Nephron progenitor cell (in vitro differentiated cells): ENCODE results near the gene TRIP4.

ENCODE experiments used
- DNase-seq: peaks from one replicate; pipeline ENCODE4 v3.0.0; 2021
- H3K27ac Mint-ChIP-seq: 2 replicates; pipeline ENCODE4 v1.8.0; 2021; ENCODE audit warnings: mild to moderate bottlenecking, moderate library complexity, mixed read lengths
- H3K27me3 Mint-ChIP-seq: 2 replicates; pipeline ENCODE4 v1.8.0; 2021; ENCODE audit warnings: mild to moderate bottlenecking, low read depth, mixed read lengths; ENCODE audit not compliant: poor library complexity
- H3K36me3 Mint-ChIP-seq: 2 replicates; pipeline ENCODE4 v1.8.0; 2021; ENCODE audit warnings: low read depth, mixed read lengths
- H3K4me1 Mint-ChIP-seq: 2 replicates; pipeline ENCODE4 v1.8.0; 2021; ENCODE audit warnings: mixed read lengths
- H3K4me3 Mint-ChIP-seq: 2 replicates; pipeline ENCODE4 v1.8.0; 2021; ENCODE audit warnings: mild to moderate bottlenecking, moderate library complexity, mixed read lengths
- H3K9me3 Mint-ChIP-seq: 2 replicates; pipeline ENCODE4 v1.8.0; 2021; ENCODE audit warnings: mild to moderate bottlenecking, moderate library complexity, mixed read lengths
- TF ChIP-seq, protein P1 (sequence below): fragments of 200-600 bp; sonication (generic); IDR thresholded peaks from 2 replicates; pipeline ENCODE4 v1.5.0; 2021; ENCODE audit warnings: antibody characterized with exemption

Gene TRIP4

DNA sequence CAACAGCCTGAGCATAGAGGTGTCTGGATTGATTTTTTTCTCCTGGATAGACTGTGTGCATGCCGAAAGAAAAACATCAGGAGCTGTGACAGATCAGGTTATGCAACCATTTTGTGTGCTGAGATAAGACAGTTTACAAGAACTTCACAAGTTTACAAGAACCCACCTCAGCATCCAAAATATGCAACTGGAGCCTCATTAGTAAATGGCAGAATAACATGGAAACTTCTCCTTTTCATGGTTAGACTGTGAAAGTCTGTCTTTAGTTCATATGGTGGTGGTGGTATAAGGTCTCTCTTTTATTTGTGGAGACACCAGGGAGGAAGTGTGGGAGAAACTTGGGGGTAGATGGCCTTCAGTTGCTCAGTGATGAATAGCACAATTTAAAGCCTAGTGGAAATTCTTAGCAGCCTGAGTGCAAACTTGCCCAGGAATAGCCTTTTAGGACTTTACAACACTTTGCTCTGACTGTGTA lies 69.0 kb downstream of the TRIP4 start:
- peaks cover 79% of the 10 kb centered on the region for H3K4me1 Mint-ChIP-seq

DNA sequence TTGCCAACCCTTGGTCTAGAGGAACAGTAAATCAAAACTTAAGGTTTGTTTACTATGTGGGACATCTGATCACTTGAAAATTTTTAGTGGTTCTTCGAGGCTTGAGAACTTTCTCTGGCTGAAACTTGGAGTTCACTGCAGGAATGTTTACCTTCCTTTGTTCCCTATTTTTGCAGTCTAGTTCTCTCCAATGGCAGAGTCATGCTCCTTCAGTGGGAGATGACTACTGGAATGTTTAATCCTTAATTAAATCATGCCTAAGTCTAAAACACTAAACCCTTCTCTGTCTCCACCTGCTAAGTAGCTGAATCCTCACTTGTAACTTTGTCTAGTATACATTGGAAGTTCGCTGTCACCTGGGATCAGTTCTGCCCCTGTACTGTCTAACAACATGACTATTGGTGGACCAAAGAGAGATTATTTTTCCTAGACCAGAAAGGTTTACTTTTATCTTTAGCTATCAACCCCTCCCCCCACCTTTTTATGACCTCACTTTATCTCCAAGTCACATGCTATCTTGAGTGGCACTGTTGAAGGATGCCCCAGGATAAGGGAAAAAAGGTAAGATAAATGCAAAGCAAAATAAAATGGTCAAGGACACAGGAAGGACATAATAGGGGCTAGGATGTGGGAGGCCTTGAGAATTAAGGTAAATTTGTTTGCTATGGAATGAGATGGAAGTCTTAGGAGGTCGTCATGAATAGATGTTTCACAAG lies 71.6 kb downstream of the TRIP4 start:
- peaks cover 3% of the 10 kb centered on the region for H3K27me3 Mint-ChIP-seq
- no peak for DNase-seq
- H3K4me3 Mint-ChIP-seq, result peak overlapping the region; percentile 81
- no peaks in the 10 kb centered on the region for H3K36me3 Mint-ChIP-seq
- peak overlapping the region; percentile 86 for H3K27ac Mint-ChIP-seq
- H3K4me1 Mint-ChIP-seq, result peaks cover 92% of the 10 kb centered on the region
- H3K9me3 Mint-ChIP-seq, result no peaks in the 10 kb centered on the region
- TF ChIP-seq, protein P1, sequence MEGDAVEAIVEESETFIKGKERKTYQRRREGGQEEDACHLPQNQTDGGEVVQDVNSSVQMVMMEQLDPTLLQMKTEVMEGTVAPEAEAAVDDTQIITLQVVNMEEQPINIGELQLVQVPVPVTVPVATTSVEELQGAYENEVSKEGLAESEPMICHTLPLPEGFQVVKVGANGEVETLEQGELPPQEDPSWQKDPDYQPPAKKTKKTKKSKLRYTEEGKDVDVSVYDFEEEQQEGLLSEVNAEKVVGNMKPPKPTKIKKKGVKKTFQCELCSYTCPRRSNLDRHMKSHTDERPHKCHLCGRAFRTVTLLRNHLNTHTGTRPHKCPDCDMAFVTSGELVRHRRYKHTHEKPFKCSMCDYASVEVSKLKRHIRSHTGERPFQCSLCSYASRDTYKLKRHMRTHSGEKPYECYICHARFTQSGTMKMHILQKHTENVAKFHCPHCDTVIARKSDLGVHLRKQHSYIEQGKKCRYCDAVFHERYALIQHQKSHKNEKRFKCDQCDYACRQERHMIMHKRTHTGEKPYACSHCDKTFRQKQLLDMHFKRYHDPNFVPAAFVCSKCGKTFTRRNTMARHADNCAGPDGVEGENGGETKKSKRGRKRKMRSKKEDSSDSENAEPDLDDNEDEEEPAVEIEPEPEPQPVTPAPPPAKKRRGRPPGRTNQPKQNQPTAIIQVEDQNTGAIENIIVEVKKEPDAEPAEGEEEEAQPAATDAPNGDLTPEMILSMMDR, result no peak

More for the DNA sequence above, 69.0 kb downstream of the TRIP4 start:
- no peaks in the 10 kb centered on the region for H3K36me3 Mint-ChIP-seq
- DNase-seq, result no peak
- peak overlapping the region; percentile 65 for H3K4me3 Mint-ChIP-seq
- H3K27me3 Mint-ChIP-seq, result no peaks in the 10 kb centered on the region
- H3K9me3 Mint-ChIP-seq, result no peaks in the 10 kb centered on the region
- peak overlapping the region; percentile 99 for H3K27ac Mint-ChIP-seq
- TF ChIP-seq, protein P1, result no peak

DNA sequence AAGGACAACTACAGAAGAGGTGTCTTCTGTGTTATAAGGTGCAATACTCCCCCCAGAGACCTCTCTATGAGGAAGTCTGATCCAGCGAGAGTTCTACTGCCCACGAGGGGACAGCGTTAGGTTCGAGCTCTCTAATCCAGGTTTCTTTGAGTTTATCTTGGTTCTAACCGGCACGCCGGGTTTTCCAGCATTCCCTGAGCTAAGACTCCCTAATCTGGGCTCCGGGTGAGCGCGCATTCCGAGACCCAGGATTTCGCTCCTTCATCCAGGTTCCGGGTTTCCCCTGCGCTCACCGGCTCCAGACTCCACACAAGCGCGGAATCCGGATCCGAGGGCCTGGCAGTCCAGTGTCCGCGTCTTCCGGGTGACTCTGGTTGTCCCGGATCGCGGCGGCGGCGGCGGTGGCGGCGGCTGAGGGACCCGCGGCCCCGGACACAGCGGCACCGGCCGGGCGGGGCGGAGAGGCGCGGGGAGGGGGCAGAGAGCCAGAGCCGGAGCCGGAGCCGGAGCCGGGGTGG lies 72.6 kb downstream of the TRIP4 start, which contains the start of gene ZNF609:
ZNF609 (plus strand) TSS at position 373 of the 518 bp plus-strand sequence. CDS start 38,842 bp downstream, outside the sequence.
- DNase-seq, result peak; percentile 99
- H3K9me3 Mint-ChIP-seq, result no peaks in the 10 kb centered on the region
- peaks cover 8% of the 10 kb centered on the region for H3K36me3 Mint-ChIP-seq
- peaks cover 3% of the 10 kb centered on the region for H3K27me3 Mint-ChIP-seq
- H3K4me3 Mint-ChIP-seq, result peak within 1 kb of the TSS; percentile 92
- H3K4me1 Mint-ChIP-seq, result peaks cover 91% of the 10 kb centered on the region
- TF ChIP-seq, protein P1, result no peak
- peak within 1 kb of the TSS; percentile 97 for H3K27ac Mint-ChIP-seq

DNA sequence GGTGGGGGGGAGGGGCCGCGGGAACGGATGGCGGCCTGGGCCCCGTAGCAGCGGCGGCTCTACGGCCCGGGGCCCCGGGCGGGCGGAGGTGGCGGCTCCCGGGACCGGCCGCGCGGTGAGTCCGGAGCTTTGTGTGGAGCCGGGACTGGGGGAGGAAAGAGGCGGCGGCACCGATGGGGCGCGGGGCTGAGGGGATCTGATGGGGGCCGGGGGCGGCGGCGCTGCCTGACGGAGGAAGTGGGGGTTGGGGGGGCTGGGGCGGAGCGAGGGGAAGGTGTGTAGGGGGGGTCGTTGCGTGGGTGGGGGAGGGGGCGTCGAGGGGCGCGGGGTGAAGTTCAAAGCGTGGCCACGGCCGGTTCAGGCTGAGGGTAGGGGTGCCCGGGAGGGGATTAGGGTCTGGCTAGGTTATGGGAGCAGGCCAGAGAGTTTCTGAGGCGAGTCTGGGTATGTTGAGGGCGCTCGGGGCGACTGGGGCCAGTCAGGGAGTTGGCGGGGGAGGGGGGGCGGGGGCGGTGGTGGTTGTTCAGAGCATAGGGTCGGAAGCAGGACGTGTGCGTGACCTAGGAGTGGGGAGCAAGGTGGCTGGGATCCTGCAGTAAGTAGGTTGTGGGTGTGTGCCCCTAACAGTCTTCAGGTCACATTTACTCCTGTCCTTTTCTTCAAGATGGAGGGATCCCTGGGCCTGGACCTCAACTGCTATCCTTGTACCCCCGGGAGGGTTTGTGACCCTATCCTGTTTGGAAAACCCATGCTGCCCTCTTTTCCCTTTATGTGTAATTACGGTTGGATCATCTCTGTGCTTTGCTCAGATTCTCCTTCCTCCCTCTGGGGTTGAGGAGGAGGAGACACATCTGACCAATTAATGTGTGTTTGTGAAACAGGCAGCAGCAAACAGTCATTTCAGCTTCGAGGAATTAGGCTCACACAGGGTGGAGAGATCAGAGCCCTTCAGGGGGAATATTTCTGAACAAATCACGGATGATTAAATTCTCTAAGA lies 73.4 kb downstream of the TRIP4 start:
- H3K9me3 Mint-ChIP-seq, result no peaks in the 10 kb centered on the region
- no peak for DNase-seq
- TF ChIP-seq, protein P1, result no peak
- H3K4me1 Mint-ChIP-seq, result peaks cover 90% of the 10 kb centered on the region
- H3K4me3 Mint-ChIP-seq, result peak overlapping the region; percentile 92
- H3K36me3 Mint-ChIP-seq, result peaks cover 8% of the 10 kb centered on the region
- peaks cover 3% of the 10 kb centered on the region for H3K27me3 Mint-ChIP-seq
- peak overlapping the region; percentile 97 for H3K27ac Mint-ChIP-seq

DNA sequence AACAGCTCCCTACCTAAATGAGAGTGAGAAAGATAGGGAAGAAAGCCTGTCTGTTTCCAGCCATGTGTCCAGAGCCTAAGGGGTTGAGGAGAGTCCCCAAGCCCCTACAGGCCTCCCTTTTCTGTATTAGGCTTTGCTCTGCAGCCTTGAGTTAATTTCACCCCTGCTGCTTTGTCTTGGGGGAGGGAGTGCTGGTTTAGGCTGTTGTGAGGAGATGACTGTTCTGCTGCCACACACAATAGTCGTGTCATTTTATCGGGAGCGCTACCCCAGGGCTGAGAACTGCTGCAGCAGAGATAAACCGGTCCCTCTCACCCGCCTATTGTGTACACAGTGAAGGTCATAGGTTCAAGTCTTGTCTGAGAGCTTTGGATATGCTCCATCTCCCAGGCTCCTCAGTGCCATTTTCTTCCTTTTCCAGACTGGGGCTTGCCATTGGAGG lies 74.1 kb downstream of the TRIP4 start:
- Mint-ChIP-seq H3K9me3 (no peaks in the 10 kb centered on the region), H3K27me3 (peaks cover 3% of the 10 kb centered on the region), H3K36me3 (peaks cover 8% of the 10 kb centered on the region), H3K4me1 (peaks cover 90% of the 10 kb centered on the region), H3K4me3 (peak overlapping the region; percentile 92), H3K27ac (peak overlapping the region; percentile 97)
- DNase-seq, result peak; percentile 20
- TF ChIP-seq, protein P1, result no peak
